ENCODE results near the gene MSI2.

MSI2 gene

GRCh38 chr17:57668332-57668731, 412.0 kb downstream of the MSI2 start:
- H3K27ac ChIP-seq (ENCODE audit: low read length), result no peak overlapping the region
- H3K9me3 ChIP-seq (ENCODE audit: control insufficient read depth, low read depth, low read length), result no peaks in the 10 kb centered on the region
- H3K36me3 ChIP-seq (ENCODE audit: control insufficient read depth, low read depth, low read length), result no peaks in the 10 kb centered on the region
- H3K4me1 ChIP-seq (ENCODE audit: control insufficient read depth, low read depth, low read length), result peaks cover 22% of the 10 kb centered on the region
- H3K9ac ChIP-seq (ENCODE audit: low read length), result no peak overlapping the region
- H3K4me3 ChIP-seq (ENCODE audit: low read length), result no peak overlapping the region
- no peaks in the 10 kb centered on the region for H3K27me3 ChIP-seq (ENCODE audit: control insufficient read depth, insufficient read depth, low read length)

GRCh38 chr17:57669671-57670529, 413.6 kb downstream of the MSI2 start:
- no peaks in the 10 kb centered on the region for H3K27me3 ChIP-seq (ENCODE audit: control insufficient read depth, insufficient read depth, low read length)
- H3K36me3 ChIP-seq (ENCODE audit: control insufficient read depth, low read depth, low read length), result no peaks in the 10 kb centered on the region
- no peak overlapping the region for H3K9ac ChIP-seq (ENCODE audit: low read length)
- H3K27ac ChIP-seq (ENCODE audit: low read length), result no peak overlapping the region
- H3K4me3 ChIP-seq (ENCODE audit: low read length), result no peak overlapping the region
- no peaks in the 10 kb centered on the region for H3K9me3 ChIP-seq (ENCODE audit: control insufficient read depth, low read depth, low read length)
- H3K4me1 ChIP-seq (ENCODE audit: control insufficient read depth, low read depth, low read length), result peaks cover 11% of the 10 kb centered on the region

- no peaks in the 10 kb centered on the region for H3K36me3 ChIP-seq (ENCODE audit: control insufficient read depth, low read depth, low read length)
- H3K4me1 ChIP-seq (ENCODE audit: control insufficient read depth, low read depth, low read length), result peaks cover under 1% of the 10 kb centered on the region
- H3K9ac ChIP-seq (ENCODE audit: low read length), result no peak overlapping the region
- H3K27ac ChIP-seq (ENCODE audit: low read length), result no peak overlapping the region
- H3K4me3 ChIP-seq (ENCODE audit: low read length), result no peak overlapping the region
- H3K9me3 ChIP-seq (ENCODE audit: control insufficient read depth, low read depth, low read length), result no peaks in the 10 kb centered on the region
- H3K27me3 ChIP-seq (ENCODE audit: control insufficient read depth, insufficient read depth, low read length), result no peaks in the 10 kb centered on the region
Measured at GRCh38 chr17:57670769-57671569, 414.6 kb downstream of the MSI2 start.

GRCh38 chr17:57671667-57672632, 415.6 kb downstream of the MSI2 start:
- Histone ChIP-seq H3K27me3 (ENCODE audit: control insufficient read depth, insufficient read depth, low read length) (no peaks in the 10 kb centered on the region), H3K4me3 (ENCODE audit: low read length) (no peak overlapping the region), H3K36me3 (ENCODE audit: control insufficient read depth, low read depth, low read length) (no peaks in the 10 kb centered on the region), H3K9me3 (ENCODE audit: control insufficient read depth, low read depth, low read length) (no peaks in the 10 kb centered on the region), H3K4me1 (ENCODE audit: control insufficient read depth, low read depth, low read length) (no peaks in the 10 kb centered on the region), H3K9ac (ENCODE audit: low read length) (no peak overlapping the region), H3K27ac (ENCODE audit: low read length) (no peak overlapping the region)

- Histone ChIP-seq H3K27me3 (ENCODE audit: control insufficient read depth, insufficient read depth, low read length) (no peaks in the 10 kb centered on the region), H3K9ac (ENCODE audit: low read length) (no peak overlapping the region), H3K4me3 (ENCODE audit: low read length) (no peak overlapping the region), H3K36me3 (ENCODE audit: control insufficient read depth, low read depth, low read length) (no peaks in the 10 kb centered on the region), H3K4me1 (ENCODE audit: control insufficient read depth, low read depth, low read length) (no peaks in the 10 kb centered on the region), H3K9me3 (ENCODE audit: control insufficient read depth, low read depth, low read length) (no peaks in the 10 kb centered on the region), H3K27ac (ENCODE audit: low read length) (no peak overlapping the region)
Measured at GRCh38 chr17:57672971-57673370, 416.6 kb downstream of the MSI2 start.

GRCh38 chr17:57674894-57675293, 418.6 kb downstream of the MSI2 start:
- H3K9me3 ChIP-seq (ENCODE audit: control insufficient read depth, low read depth, low read length), result no peaks in the 10 kb centered on the region
- no peak overlapping the region for H3K9ac ChIP-seq (ENCODE audit: low read length)
- H3K27ac ChIP-seq (ENCODE audit: low read length), result no peak overlapping the region
- H3K36me3 ChIP-seq (ENCODE audit: control insufficient read depth, low read depth, low read length), result no peaks in the 10 kb centered on the region
- H3K27me3 ChIP-seq (ENCODE audit: control insufficient read depth, insufficient read depth, low read length), result no peaks in the 10 kb centered on the region
- H3K4me1 ChIP-seq (ENCODE audit: control insufficient read depth, low read depth, low read length), result no peaks in the 10 kb centered on the region
- H3K4me3 ChIP-seq (ENCODE audit: low read length), result no peak overlapping the region

GRCh38 chr17:57675427-57676387, 419.4 kb downstream of the MSI2 start:
- Histone ChIP-seq H3K27ac (ENCODE audit: low read length) (no peak overlapping the region), H3K27me3 (ENCODE audit: control insufficient read depth, insufficient read depth, low read length) (no peaks in the 10 kb centered on the region), H3K36me3 (ENCODE audit: control insufficient read depth, low read depth, low read length) (no peaks in the 10 kb centered on the region), H3K9me3 (ENCODE audit: control insufficient read depth, low read depth, low read length) (no peaks in the 10 kb centered on the region), H3K9ac (ENCODE audit: low read length) (no peak overlapping the region), H3K4me3 (ENCODE audit: low read length) (no peak overlapping the region), H3K4me1 (ENCODE audit: control insufficient read depth, low read depth, low read length) (no peaks in the 10 kb centered on the region)

- Histone ChIP-seq H3K4me3 (ENCODE audit: low read length) (no peak overlapping the region), H3K27me3 (ENCODE audit: control insufficient read depth, insufficient read depth, low read length) (no peaks in the 10 kb centered on the region), H3K9me3 (ENCODE audit: control insufficient read depth, low read depth, low read length) (no peaks in the 10 kb centered on the region), H3K27ac (ENCODE audit: low read length) (no peak overlapping the region), H3K36me3 (ENCODE audit: control insufficient read depth, low read depth, low read length) (no peaks in the 10 kb centered on the region), H3K9ac (ENCODE audit: low read length) (no peak overlapping the region), H3K4me1 (ENCODE audit: control insufficient read depth, low read depth, low read length) (no peaks in the 10 kb centered on the region)
Measured at GRCh38 chr17:57676543-57676942, 420.2 kb downstream of the MSI2 start.

- Histone ChIP-seq H3K36me3 (ENCODE audit: control insufficient read depth, low read depth, low read length) (no peaks in the 10 kb centered on the region), H3K9me3 (ENCODE audit: control insufficient read depth, low read depth, low read length) (no peaks in the 10 kb centered on the region), H3K9ac (ENCODE audit: low read length) (no peak overlapping the region), H3K27me3 (ENCODE audit: control insufficient read depth, insufficient read depth, low read length) (no peaks in the 10 kb centered on the region), H3K4me3 (ENCODE audit: low read length) (no peak overlapping the region), H3K4me1 (ENCODE audit: control insufficient read depth, low read depth, low read length) (no peaks in the 10 kb centered on the region), H3K27ac (ENCODE audit: low read length) (no peak overlapping the region)
Measured at GRCh38 chr17:57677301-57677700, 421.0 kb downstream of the MSI2 start.

GRCh38 chr17:57677858-57678257, 421.5 kb downstream of the MSI2 start:
- Histone ChIP-seq H3K4me3 (ENCODE audit: low read length) (no peak overlapping the region), H3K27me3 (ENCODE audit: control insufficient read depth, insufficient read depth, low read length) (no peaks in the 10 kb centered on the region), H3K4me1 (ENCODE audit: control insufficient read depth, low read depth, low read length) (no peaks in the 10 kb centered on the region), H3K27ac (ENCODE audit: low read length) (no peak overlapping the region), H3K36me3 (ENCODE audit: control insufficient read depth, low read depth, low read length) (no peaks in the 10 kb centered on the region), H3K9ac (ENCODE audit: low read length) (no peak overlapping the region), H3K9me3 (ENCODE audit: control insufficient read depth, low read depth, low read length) (no peaks in the 10 kb centered on the region)

Measured in iPS-18a (cell line).